ENCODE data around the gene DGKZ.
"Not testable (repeated sequence)": the region's sequence is repeated elsewhere in the genome, so short reads cannot be mapped to it uniquely, and the experiment has no call there.

The DGKZ gene

GRCh38 chr11:46346886-46347636 is at the start of gene DGKZ:
Gene DGKZ (plus strand): TSS chr11:46347463. CDS start chr11:46347660, 197 bp downstream.
- no peak for FAIRE-seq

- FAIRE-seq, result no peak
These were observed 48.4 kb upstream of the DGKZ start for GRCh38 chr11:46298699-46299433.

GRCh38 chr11:46299451-46299961 is 47.8 kb upstream of the DGKZ start:
- FAIRE-seq, result no peak

GRCh38 chr11:46300270-46300669 is 47.0 kb upstream of the DGKZ start:
- FAIRE-seq, result no peak

- FAIRE-seq, result no peak
These were observed 44.4 kb upstream of the DGKZ start for GRCh38 chr11:46302866-46303265.

- FAIRE-seq, result not testable (repeated sequence)
These were observed 43.2 kb upstream of the DGKZ start for GRCh38 chr11:46304036-46304435.

- no peak for FAIRE-seq
These were observed 42.6 kb upstream of the DGKZ start for GRCh38 chr11:46304605-46305179.

GRCh38 chr11:46305295-46305694 is 42.0 kb upstream of the DGKZ start:
- no peak for FAIRE-seq

GRCh38 chr11:46306296-46306853 is 40.9 kb upstream of the DGKZ start:
- FAIRE-seq, result no peak

- FAIRE-seq, result no peak
These were observed 39.9 kb upstream of the DGKZ start for GRCh38 chr11:46307369-46307768.

GRCh38 chr11:46307785-46308341 is 39.4 kb upstream of the DGKZ start:
- FAIRE-seq, result no peak

GRCh38 chr11:46308631-46309419 is 38.4 kb upstream of the DGKZ start:
- no peak for FAIRE-seq

- FAIRE-seq, result no peak
These were observed 37.4 kb upstream of the DGKZ start for GRCh38 chr11:46309814-46310259.

GRCh38 chr11:46315033-46315738 is 32.1 kb upstream of the DGKZ start:
- FAIRE-seq, result no peak

- FAIRE-seq, result no peak
These were observed 31.3 kb upstream of the DGKZ start for GRCh38 chr11:46315783-46316563.

- FAIRE-seq, result no peak
These were observed 28.2 kb upstream of the DGKZ start for GRCh38 chr11:46319074-46319453.

- FAIRE-seq, result no peak
These were observed 25.5 kb upstream of the DGKZ start for GRCh38 chr11:46321757-46322156.

GRCh38 chr11:46322759-46323158 is 24.5 kb upstream of the DGKZ start:
- FAIRE-seq, result no peak

GRCh38 chr11:46326813-46327416 is 20.3 kb upstream of the DGKZ start:
- no peak for FAIRE-seq

GRCh38 chr11:46327829-46328228 is 19.4 kb upstream of the DGKZ start:
- no peak for FAIRE-seq

All from endometrium (tissue), 2 donors.